HepG2 (cell line): ENCODE data around the gene ANKUB1. TPM values are rescaled to one million over a fixed set of nuclear protein-coding genes. Genes with fewer than 3 reads are reported as not detected.
A peak's percentile ranks its signal among the peaks of the same experiment; 100 is the strongest.

ENCODE experiments used
- CENPT ChIP-seq: sonication (generic); formaldehyde crosslinking; IDR thresholded peaks from 2 replicates; pipeline ENCODE4 v1.8.0; 2022; ENCODE audit warnings: low read depth, mild to moderate bottlenecking, moderate library complexity, missing genetic modification reagents
- CREB3 ChIP-seq: sonication (generic); formaldehyde crosslinking; IDR thresholded peaks from 2 replicates; pipeline ENCODE4 v1.5.0; 2020; ENCODE audit warnings: missing genetic modification reagents
- DBP ChIP-seq: sonication (generic); formaldehyde crosslinking; IDR thresholded peaks from 2 replicates; pipeline ENCODE4 v1.4.0; 2020; ENCODE audit warnings: missing genetic modification reagents; ENCODE audit errors: not compliant biosample characterization
- KAT8 ChIP-seq: IDR thresholded peaks from 2 replicates; pipeline ENCODE4 v1.6.1; 2016; ENCODE audit warnings: missing genetic modification reagents, missing compliant biosample characterization
- LCORL ChIP-seq, 2 experiments: fragments of 450-650 bp in 1 of 2; sonication (generic) in 1 of 2; formaldehyde crosslinking in 1 of 2; IDR thresholded peaks; 2 replicates each; pipeline versions ENCODE4 v1.5.0 to v1.6.1; 2017 to 2020; ENCODE audit warnings: antibody characterized with exemption in 1 of 2, missing genetic modification reagents in 1 of 2
- ONECUT2 ChIP-seq: sonication (generic); formaldehyde crosslinking; IDR thresholded peaks from 2 replicates; pipeline ENCODE4 v1.4.0; 2020; ENCODE audit warnings: missing genetic modification reagents
- PCBP2 ChIP-seq: fragments of 200-400 bp; formaldehyde crosslinking; optimal IDR thresholded peaks from 2 replicates; pipeline ENCODE3; 2018; ENCODE audit warnings: low read length, low read depth; ENCODE audit not compliant: poor library complexity, severe bottlenecking
- POGK ChIP-seq: sonication (generic); formaldehyde crosslinking; conservative IDR thresholded peaks from 2 replicates; pipeline ENCODE4 v1.8.0; 2022; ENCODE audit warnings: mild to moderate bottlenecking, moderate library complexity, missing genetic modification reagents
- POLR2A ChIP-seq, 2 experiments: IDR thresholded peaks; 2 replicates each; pipeline ENCODE4 v1.6.1; 2011; ENCODE audit warnings: low read depth in 2 of 2, low read length in 2 of 2, mild to moderate bottlenecking in 1 of 2, moderate library complexity in 1 of 2; ENCODE audit not compliant: insufficient read depth in 1 of 2
- RFX1 ChIP-seq: fragments of 450-650 bp; IDR thresholded peaks from 2 replicates; pipeline ENCODE4 v1.6.1; 2017
- SP1 ChIP-seq, 2 experiments: fragments of 450-650 bp in 1 of 2; sonication (generic) in 1 of 2; formaldehyde crosslinking in 1 of 2; IDR thresholded peaks; 2 replicates each; pipeline versions ENCODE4 v1.4.0 to v1.6.1; 2016 to 2020; ENCODE audit warnings: missing genetic modification reagents in 1 of 2
- TGIF2 ChIP-seq: IDR thresholded peaks from 2 replicates; pipeline ENCODE4 v1.6.1; 2016; ENCODE audit warnings: control low read depth, missing compliant biosample characterization
- XBP1 ChIP-seq: sonication (generic); formaldehyde crosslinking; IDR thresholded peaks from 2 replicates; pipeline ENCODE4 v1.5.0; 2020; ENCODE audit warnings: missing genetic modification reagents
- ZBTB3 ChIP-seq: sonication (generic); formaldehyde crosslinking; IDR thresholded peaks from 2 replicates; pipeline ENCODE4 v1.4.0; 2020; ENCODE audit warnings: low read depth, mild to moderate bottlenecking, moderate library complexity, missing genetic modification reagents, borderline replicate concordance
- ZEB1 ChIP-seq: IDR thresholded peaks from 2 replicates; pipeline ENCODE4 v1.6.1; 2012; ENCODE audit warnings: mild to moderate bottlenecking, low read depth, inconsistent platforms; ENCODE audit not compliant: insufficient replicate concordance
- ZKSCAN5 ChIP-seq: sonication (generic); formaldehyde crosslinking; IDR thresholded peaks from 2 replicates; pipeline ENCODE4 v1.5.1; 2020; ENCODE audit warnings: mild to moderate bottlenecking, missing genetic modification reagents
- ZNF274 ChIP-seq: sonication (generic); formaldehyde crosslinking; IDR thresholded peaks from 2 replicates; pipeline ENCODE4 v1.5.1; 2020; ENCODE audit warnings: mild to moderate bottlenecking, missing genetic modification reagents
- ZNF33B ChIP-seq: sonication (generic); formaldehyde crosslinking; IDR thresholded peaks from 2 replicates; pipeline ENCODE4 v1.5.1; 2020; ENCODE audit warnings: mild to moderate bottlenecking, missing genetic modification reagents
- ZNF512 ChIP-seq: sonication (generic); formaldehyde crosslinking; IDR thresholded peaks from 2 replicates; pipeline ENCODE4 v1.4.0; 2020; ENCODE audit warnings: mild to moderate bottlenecking, missing genetic modification reagents
- ZNF589 ChIP-seq: sonication (generic); formaldehyde crosslinking; conservative IDR thresholded peaks from 2 replicates; pipeline ENCODE4 v1.8.0; 2022; ENCODE audit warnings: mild to moderate bottlenecking, moderate library complexity, missing genetic modification reagents
- ZNF780A ChIP-seq: sonication (generic); formaldehyde crosslinking; IDR thresholded peaks from 2 replicates; pipeline ENCODE4 v1.8.0; 2022; ENCODE audit warnings: mild to moderate bottlenecking, missing genetic modification reagents, moderate library complexity
- ZNF781 ChIP-seq: sonication (generic); formaldehyde crosslinking; IDR thresholded peaks from 2 replicates; pipeline ENCODE4 v1.5.1; 2020; ENCODE audit warnings: borderline replicate concordance, mild to moderate bottlenecking, missing genetic modification reagents; ENCODE audit errors: not compliant biosample characterization
- ZSCAN20 ChIP-seq: sonication (generic); formaldehyde crosslinking; IDR thresholded peaks from 2 replicates; pipeline ENCODE4 v1.4.0; 2020; ENCODE audit warnings: missing genetic modification reagents, mild to moderate bottlenecking, borderline replicate concordance
- polyA plus RNA-seq, 8 experiments: library from polyadenylated mRNA; depleted of rRNA in 3 of 8; stranded (reverse) in 7 of 8; unstranded in 1 of 8; fragments of >200 nt; fragmentation: Illumina TruSeq in 4 of 8; extraction: Trizol in 4 of 8; gene quantifications; 2 replicates each; pipeline versions ENCODE4 v1.2.1 to v1.2.3, GENCODE V29; 2011 to 2016; ENCODE audit warnings: low read depth in 4 of 8, missing spikeins in 1 of 8, mixed read lengths in 1 of 8; ENCODE audit not compliant: insufficient read depth in 1 of 8
- total RNA-seq, 5 experiments: library from RNA; depleted of rRNA; stranded (reverse); fragments of >200 nt; fragmentation: Illumina TruSeq; extraction: Trizol; gene quantifications; 2 replicates each; pipeline ENCODE4 v1.2.3, GENCODE V29; 2016; ENCODE audit warnings: low read depth in 1 of 5

Gene ANKUB1
- total and polyA plus RNA-seq, 2 of the 13 experiments (the other 11 are each of a cell fraction or from before 2014, with no cell fraction given): not detected

- TF ChIP-seq ZNF512 (peak; percentile 28; the same call in 1 of the 2 replicates), DBP (CRISPR knock-in tag) (no peak), ZNF274 (CRISPR knock-in tag) (peak; percentile 82; the same call in 1 of the 2 replicates), ZKSCAN5 (CRISPR knock-in tag) (no peak), CREB3 (CRISPR knock-in tag) (0 out of 2 replicates have a peak, but pooled peaks have one; percentile 74), ZEB1 (peak; percentile 88), TGIF2 (CRISPR knock-in tag) (peak; percentile 68; the same call in 1 of the 2 replicates), ZSCAN20 (peak; percentile 49; the same call in 1 of the 2 replicates), LCORL (IDR thresholded peaks at IDR 0.05) (no peak), LCORL (CRISPR knock-in tag; IDR thresholded peaks at IDR 0.05) (peak; percentile 77), ZNF780A (CRISPR knock-in tag) (peak; percentile 91), SP1 (IDR thresholded peaks at IDR 0.05) (no peak), SP1 (CRISPR knock-in tag; IDR thresholded peaks at IDR 0.05) (peak; percentile 66), ZNF589 (CRISPR knock-in tag) (peak; percentile 93), ZNF781 (CRISPR knock-in tag) (peak; percentile 73), PCBP2 (no peak), KAT8 (peak; percentile 99), ZNF33B (CRISPR knock-in tag) (no peak), CENPT (CRISPR knock-in tag) (no peak), ONECUT2 (CRISPR knock-in tag) (no peak), RFX1 (no peak), ZBTB3 (CRISPR knock-in tag) (0 out of 2 replicates have a peak, but pooled peaks have one; percentile 48), POLR2A (IDR thresholded peaks at IDR 0.05; ENCODE audit: insufficient read depth in 1 of 2, low read depth in 2 of 2, low read length in 2 of 2) (peak; percentile 79 to 89), XBP1 (CRISPR knock-in tag) (peak; percentile 67; the same call in 1 of the 2 replicates), POGK (peak; percentile 66; the same call in 1 of the 2 replicates)
Observed at GRCh38 chr3:149752051-149752787, 40.1 kb downstream of the ANKUB1 start, which contains the start of gene COMMD2 (continued).
